Gastrocnemius medialis (tissue), 4 donors: ENCODE data around the gene KIF2A. TPM values are rescaled to one million over a fixed set of nuclear protein-coding genes. Genes with fewer than 3 reads are reported as not detected.

ENCODE experiments used
- ATAC-seq, 2 donors: fragments of 150-250 bp; one replicate each; pipeline ENCODE4 v1.9.1; 2016
- DNase-seq, 2 donors: peaks; one replicate each; pipeline ENCODE4 v3.0.0-alpha.2; 2019
- H3K27ac ChIP-seq, 4 donors: fragments of 200-600 bp; sonication (generic); 1 replicate in 1 of 4; 2 replicates in 3 of 4; pipeline ENCODE4 v1.5.1; 2016 to 2018; ENCODE audit warnings: mild to moderate bottlenecking in 2 of 4, moderate library complexity in 1 of 4
- H3K27me3 ChIP-seq, 3 donors: fragments of 200-600 bp; sonication (generic) in 2 of 3; 1 replicate in 1 of 3; 2 replicates in 2 of 3; pipeline versions ENCODE4 v1.5.1 to v1.6.0; 2016 to 2019; ENCODE audit warnings: mild to moderate bottlenecking in 1 of 3, moderate library complexity in 1 of 3
- H3K36me3 ChIP-seq, 2 donors: fragments of 200-600 bp; sonication (generic) in 1 of 2; one replicate each; pipeline ENCODE4 v1.5.1; 2017 to 2018
- H3K4me1 ChIP-seq, 2 donors: fragments of 200-600 bp; sonication (generic) in 1 of 2; one replicate each; pipeline ENCODE4 v1.5.1; 2016 to 2017; ENCODE audit warnings: mild to moderate bottlenecking in 2 of 2
- H3K4me3 ChIP-seq, 4 donors: fragments of 200-600 bp; sonication (generic) in 3 of 4; 1 replicate in 1 of 4; 2 replicates in 3 of 4; pipeline ENCODE4 v1.5.1; 2016 to 2019; ENCODE audit warnings: mild to moderate bottlenecking in 2 of 4
- H3K9me3 ChIP-seq, 3 donors: fragments of 200-600 bp; sonication (generic) in 2 of 3; 1 replicate in 1 of 3; 2 replicates in 2 of 3; pipeline ENCODE4 v1.5.1; 2016 to 2019
- POLR2A ChIP-seq, 2 donors: fragments of 450-650 bp; IDR thresholded peaks; one replicate each; pipeline ENCODE4 v1.6.1; 2017; ENCODE audit warnings: antibody characterized with exemption in 2 of 2, mild to moderate bottlenecking in 2 of 2, moderate library complexity in 2 of 2
- in situ Hi-C, 4 donors: fragments of 200-750 bp; cut with MboI; loops; one replicate each; pipeline versions ENCODE4 v1.15.0 to v1.8.0; 2017; ENCODE audit warnings: low sequenced_read_pairs in 4 of 4
- intact Hi-C: fragments of 100-400 bp; cut with DNase I; formaldehyde crosslinking; loops from one replicate; pipeline ENCODE4 v1.15.1; 2023; ENCODE audit warnings: low total_unique reads
- total RNA-seq, 4 donors: library from RNA; depleted of rRNA; stranded (reverse); fragments of >200 nt; gene quantifications; one replicate each; pipeline versions ENCODE4 v1.1.0 to v1.2.3, GENCODE V29; 2016
- TF ChIP-seq, protein P1 (sequence below), 5 experiments: fragments of 450-650 bp in 3 of 5; fragments of 200-600 bp in 2 of 5; sonication (generic) in 2 of 5; IDR thresholded peaks in 4 of 5; conservative IDR thresholded peaks in 1 of 5; 1 replicate in 4 of 5; 2 replicates in 1 of 5; pipeline ENCODE4 v1.5.1; 2016 to 2019; ENCODE audit warnings: antibody characterized with exemption in 5 of 5, mild to moderate bottlenecking in 3 of 5, moderate library complexity in 3 of 5

The KIF2A gene
- total RNA-seq, 4 donors from 2014 or later = 7.5 to 14.2 (median 11.8) TPM

DNA sequence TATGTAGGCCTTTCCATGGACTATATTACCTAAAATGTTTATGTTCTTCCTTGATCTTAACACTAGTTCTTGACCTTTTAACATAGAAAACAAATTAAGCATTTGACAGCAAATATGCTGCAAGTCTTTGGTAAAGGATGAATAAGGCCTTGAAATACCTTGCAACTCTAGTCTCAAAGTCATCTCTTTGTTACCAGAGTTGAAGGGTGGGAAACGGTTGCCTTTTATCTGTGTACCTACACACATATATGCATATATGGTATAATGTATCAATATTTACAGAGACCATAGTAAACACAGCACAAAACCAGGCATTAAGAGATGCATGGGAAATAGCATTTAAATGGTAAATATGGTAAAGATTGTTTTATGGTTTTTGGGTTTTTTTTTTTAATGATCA is 16.5 kb downstream of the KIF2A start:
- no peak for ATAC-seq
- Histone ChIP-seq H3K27ac (no peak overlapping the region), H3K36me3 (no peaks in the 10 kb centered on the region), H3K27me3 (no peaks in the 10 kb centered on the region), H3K4me1 (peaks cover 0 to 8% of the 10 kb centered on the region in 2 donors), H3K9me3 (no peaks in the 10 kb centered on the region), H3K4me3 (no peak overlapping the region)
- intact Hi-C loops = no loop called here
- no peak for DNase-seq
- in situ Hi-C loops = no loop called here
- TF ChIP-seq POLR2A (IDR thresholded peaks at IDR 0.05) = no peak
- TF ChIP-seq, protein P1, sequence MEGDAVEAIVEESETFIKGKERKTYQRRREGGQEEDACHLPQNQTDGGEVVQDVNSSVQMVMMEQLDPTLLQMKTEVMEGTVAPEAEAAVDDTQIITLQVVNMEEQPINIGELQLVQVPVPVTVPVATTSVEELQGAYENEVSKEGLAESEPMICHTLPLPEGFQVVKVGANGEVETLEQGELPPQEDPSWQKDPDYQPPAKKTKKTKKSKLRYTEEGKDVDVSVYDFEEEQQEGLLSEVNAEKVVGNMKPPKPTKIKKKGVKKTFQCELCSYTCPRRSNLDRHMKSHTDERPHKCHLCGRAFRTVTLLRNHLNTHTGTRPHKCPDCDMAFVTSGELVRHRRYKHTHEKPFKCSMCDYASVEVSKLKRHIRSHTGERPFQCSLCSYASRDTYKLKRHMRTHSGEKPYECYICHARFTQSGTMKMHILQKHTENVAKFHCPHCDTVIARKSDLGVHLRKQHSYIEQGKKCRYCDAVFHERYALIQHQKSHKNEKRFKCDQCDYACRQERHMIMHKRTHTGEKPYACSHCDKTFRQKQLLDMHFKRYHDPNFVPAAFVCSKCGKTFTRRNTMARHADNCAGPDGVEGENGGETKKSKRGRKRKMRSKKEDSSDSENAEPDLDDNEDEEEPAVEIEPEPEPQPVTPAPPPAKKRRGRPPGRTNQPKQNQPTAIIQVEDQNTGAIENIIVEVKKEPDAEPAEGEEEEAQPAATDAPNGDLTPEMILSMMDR (IDR thresholded peaks at IDR 0.05 in 4 of 5, conservative IDR thresholded peaks at IDR 0.05 in 1 of 5) = no peak

DNA sequence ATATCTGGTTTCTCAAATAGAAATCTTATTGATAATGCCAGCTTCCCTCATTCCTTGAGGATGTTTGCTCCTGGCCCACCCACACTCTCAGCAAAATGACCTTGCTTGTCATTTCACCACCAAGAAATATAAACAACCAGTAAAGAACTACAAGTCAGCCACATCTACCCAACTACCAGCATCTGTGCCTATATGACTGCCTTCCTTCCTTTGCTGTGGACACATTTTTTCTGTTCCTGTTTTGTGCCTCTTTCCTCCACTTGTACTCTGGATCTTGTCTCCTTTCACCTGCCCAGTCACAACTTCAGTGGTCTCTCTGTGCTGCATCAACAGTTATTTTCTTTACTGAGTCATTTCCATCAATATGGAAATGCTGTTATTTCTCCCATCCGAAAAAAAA is 20.3 kb downstream of the KIF2A start:
- TF ChIP-seq, protein P1 (IDR thresholded peaks at IDR 0.05 in 4 of 5, conservative IDR thresholded peaks at IDR 0.05 in 1 of 5) = no peak
- TF ChIP-seq POLR2A (IDR thresholded peaks at IDR 0.05) = no peak
- intact Hi-C loops = no loop called here
- in situ Hi-C loops = no loop called here
- DNase-seq (no peak), ATAC-seq (no peak)
- no peaks in the 10 kb centered on the region for H3K27me3 ChIP-seq
- H3K4me1 ChIP-seq = peaks cover 0 to 5% of the 10 kb centered on the region in 2 donors
- no peak overlapping the region for H3K27ac ChIP-seq
- no peaks in the 10 kb centered on the region for H3K9me3 ChIP-seq
- no peaks in the 10 kb centered on the region for H3K36me3 ChIP-seq
- no peak overlapping the region for H3K4me3 ChIP-seq

DNA sequence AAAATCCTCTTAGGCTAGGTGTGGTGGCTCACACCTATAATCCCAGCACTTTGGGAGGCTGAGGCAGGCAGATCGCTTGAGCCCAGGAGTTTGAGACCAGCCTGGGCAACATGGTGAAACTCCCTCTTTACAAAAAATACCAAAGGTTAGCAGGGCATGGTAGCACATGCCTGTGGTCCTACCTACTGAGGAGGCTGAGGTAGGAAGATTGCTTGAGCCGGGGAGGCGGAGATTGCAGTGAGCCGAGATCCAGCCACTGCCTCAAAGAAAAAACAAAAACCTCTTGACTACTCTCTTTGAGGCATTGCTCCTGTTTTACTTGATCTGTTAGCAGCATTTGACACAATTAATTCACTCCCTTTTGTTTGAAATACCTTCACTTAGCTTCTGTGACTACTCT is 20.7 kb downstream of the KIF2A start:
- no peak for ATAC-seq
- H3K4me1 ChIP-seq = peaks cover 0 to 5% of the 10 kb centered on the region in 2 donors
- H3K9me3 ChIP-seq = no peaks in the 10 kb centered on the region
- DNase-seq = no peak
- H3K27me3 ChIP-seq = no peaks in the 10 kb centered on the region
- in situ Hi-C loops (no loop called here), intact Hi-C loops (no loop called here)
- no peaks in the 10 kb centered on the region for H3K36me3 ChIP-seq
- no peak overlapping the region for H3K27ac ChIP-seq
- no peak for TF ChIP-seq POLR2A (IDR thresholded peaks at IDR 0.05)
- TF ChIP-seq, protein P1 (IDR thresholded peaks at IDR 0.05 in 4 of 5, conservative IDR thresholded peaks at IDR 0.05 in 1 of 5) = no peak
- H3K4me3 ChIP-seq = no peak overlapping the region

DNA sequence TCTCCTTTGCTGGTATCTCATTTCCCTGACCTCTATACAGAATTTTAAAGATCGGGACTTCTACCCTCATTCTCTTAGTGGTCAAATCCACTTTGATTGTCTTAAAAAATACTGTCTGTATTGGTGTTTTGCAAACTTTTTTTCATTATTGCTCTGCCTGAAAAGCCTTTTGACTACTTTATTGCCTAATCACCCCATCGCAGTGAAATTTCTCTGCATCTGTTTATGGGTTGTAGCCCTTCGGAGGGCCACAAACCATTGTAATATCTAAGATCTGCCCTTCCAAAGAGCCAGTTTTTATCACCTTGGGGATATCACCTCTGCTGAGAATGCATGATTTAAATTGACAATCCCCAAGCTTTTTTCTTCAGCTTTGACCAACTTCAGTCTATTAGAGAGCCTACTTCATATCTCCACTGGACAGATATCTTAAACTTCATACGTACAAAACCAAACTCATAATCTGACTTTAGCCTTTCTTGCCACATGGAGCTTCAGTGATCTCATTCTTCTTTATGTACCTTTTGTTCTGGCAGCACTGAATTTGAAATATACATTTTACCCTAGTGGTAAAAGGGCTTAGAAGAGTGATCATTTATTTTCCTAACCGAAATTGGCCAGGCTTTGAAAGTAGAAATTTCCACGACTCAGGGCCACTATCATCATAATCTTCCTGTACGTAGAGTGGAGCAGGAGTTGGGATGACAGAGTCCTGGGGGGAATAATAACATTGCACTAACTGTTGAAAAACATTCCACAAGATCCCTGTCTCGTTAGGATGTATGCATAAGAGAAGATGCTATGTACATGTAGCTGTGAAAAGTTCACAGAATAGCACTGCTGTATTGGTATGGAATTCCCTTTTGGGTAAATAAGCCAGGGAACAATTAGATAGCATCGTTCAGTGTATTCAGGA is 21.4 kb downstream of the KIF2A start:
- in situ Hi-C loops = no loop called here
- TF ChIP-seq, protein P1 (IDR thresholded peaks at IDR 0.05 in 4 of 5, conservative IDR thresholded peaks at IDR 0.05 in 1 of 5) = no peak
- TF ChIP-seq POLR2A (IDR thresholded peaks at IDR 0.05) = no peak

More for the DNA sequence above, 21.4 kb downstream of the KIF2A start:
- intact Hi-C loops = no loop called here
- no peaks in the 10 kb centered on the region for H3K36me3 ChIP-seq
- no peak overlapping the region for H3K27ac ChIP-seq
- peaks cover 0 to 5% of the 10 kb centered on the region in 2 donors for H3K4me1 ChIP-seq
- no peaks in the 10 kb centered on the region for H3K27me3 ChIP-seq
- ATAC-seq (no peak), DNase-seq (no peak)
- no peak overlapping the region for H3K4me3 ChIP-seq
- H3K9me3 ChIP-seq = no peaks in the 10 kb centered on the region
